Measurements from ENCODE around the gene MLLT6.

GRCh38 chr17:38656959-38657823 is 47.9 kb upstream of the MLLT6 start:
- TF ChIP-seq CTCF (IDR thresholded peaks at IDR 0.05) (no peak), POLR2A (IDR thresholded peaks at IDR 0.05) (no peak)

Measured in ovary (tissue), 3 donors.